ENCODE results near the gene TBX1. TPM values are rescaled to one million over a fixed set of nuclear protein-coding genes. Genes with fewer than 3 reads are reported as not detected.

Gene TBX1
- total RNA-seq, 1 donor from 2014 or later, result 6.8 TPM

DNA sequence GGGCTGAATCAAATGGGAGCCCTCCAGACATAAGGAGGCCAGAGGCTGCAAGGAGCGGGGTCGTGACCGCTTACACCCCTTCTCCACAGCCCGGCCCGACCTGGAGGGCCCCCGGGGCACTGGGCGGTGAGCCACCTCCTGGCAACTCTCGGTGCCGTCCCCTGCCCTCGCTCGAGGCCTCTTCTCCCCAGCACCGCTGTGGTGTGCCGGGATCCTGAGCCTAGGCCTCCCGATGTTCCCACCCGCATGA lies 37.7 kb upstream of the TBX1 start:
- no peaks in the 10 kb centered on the region for H3K9me3 ChIP-seq (ENCODE audit: insufficient read depth, low read depth, low read length)
- peaks cover 50% of the 10 kb centered on the region for H3K27me3 Mint-ChIP-seq (ENCODE audit: low read depth, unreplicated experiment)
- H2AFZ ChIP-seq (ENCODE audit: low read depth, low read length), result no peak overlapping the region
- no peak overlapping the region for H3K4me3 Mint-ChIP-seq (ENCODE audit: unreplicated experiment)
- H4K20me1 ChIP-seq (ENCODE audit: insufficient read depth, low read length), result peaks cover 43% of the 10 kb centered on the region
- peak overlapping the region; percentile 58 for H3K4me2 ChIP-seq (ENCODE audit: low read length)
- peaks cover 5% of the 10 kb centered on the region for H3K36me3 ChIP-seq (ENCODE audit: insufficient read depth, low read length)
- peaks cover 11% of the 10 kb centered on the region for H3K79me2 ChIP-seq (ENCODE audit: insufficient read depth, low read length)
- H3K9ac ChIP-seq (ENCODE audit: low read length), result no peak overlapping the region
- FAIRE-seq (no peak), DNase-seq (ENCODE audit: low read depth) (no peak)
- H3K27me3 ChIP-seq (ENCODE audit: insufficient read depth, low read length), result peaks cover 3% of the 10 kb centered on the region
- no peak overlapping the region for H3K4me3 ChIP-seq (ENCODE audit: insufficient read depth, low read depth, low read length)
- H3K9me3 Mint-ChIP-seq (ENCODE audit: unreplicated experiment), result peaks cover 7% of the 10 kb centered on the region
- no peaks in the 10 kb centered on the region for H3K4me1 Mint-ChIP-seq (ENCODE audit: low read depth, unreplicated experiment)
- no peak overlapping the region for H3K27ac Mint-ChIP-seq (ENCODE audit: unreplicated experiment)
- no peak overlapping the region for H3K27ac ChIP-seq (ENCODE audit: low read depth, low read length)
- peaks cover 9% of the 10 kb centered on the region for H3K36me3 Mint-ChIP-seq (ENCODE audit: low read depth, unreplicated experiment)
- TF ChIP-seq EZH2 (IDR thresholded peaks at IDR 0.05; ENCODE audit: insufficient read depth, low read length), result no peak
- TF ChIP-seq, protein P1, sequence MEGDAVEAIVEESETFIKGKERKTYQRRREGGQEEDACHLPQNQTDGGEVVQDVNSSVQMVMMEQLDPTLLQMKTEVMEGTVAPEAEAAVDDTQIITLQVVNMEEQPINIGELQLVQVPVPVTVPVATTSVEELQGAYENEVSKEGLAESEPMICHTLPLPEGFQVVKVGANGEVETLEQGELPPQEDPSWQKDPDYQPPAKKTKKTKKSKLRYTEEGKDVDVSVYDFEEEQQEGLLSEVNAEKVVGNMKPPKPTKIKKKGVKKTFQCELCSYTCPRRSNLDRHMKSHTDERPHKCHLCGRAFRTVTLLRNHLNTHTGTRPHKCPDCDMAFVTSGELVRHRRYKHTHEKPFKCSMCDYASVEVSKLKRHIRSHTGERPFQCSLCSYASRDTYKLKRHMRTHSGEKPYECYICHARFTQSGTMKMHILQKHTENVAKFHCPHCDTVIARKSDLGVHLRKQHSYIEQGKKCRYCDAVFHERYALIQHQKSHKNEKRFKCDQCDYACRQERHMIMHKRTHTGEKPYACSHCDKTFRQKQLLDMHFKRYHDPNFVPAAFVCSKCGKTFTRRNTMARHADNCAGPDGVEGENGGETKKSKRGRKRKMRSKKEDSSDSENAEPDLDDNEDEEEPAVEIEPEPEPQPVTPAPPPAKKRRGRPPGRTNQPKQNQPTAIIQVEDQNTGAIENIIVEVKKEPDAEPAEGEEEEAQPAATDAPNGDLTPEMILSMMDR (IDR thresholded peaks at IDR 0.05; ENCODE audit: insufficient read depth, low read depth, low read length), result no peak
- H3K4me1 ChIP-seq (ENCODE audit: insufficient read depth, low read length), result peaks cover 16% of the 10 kb centered on the region

DNA sequence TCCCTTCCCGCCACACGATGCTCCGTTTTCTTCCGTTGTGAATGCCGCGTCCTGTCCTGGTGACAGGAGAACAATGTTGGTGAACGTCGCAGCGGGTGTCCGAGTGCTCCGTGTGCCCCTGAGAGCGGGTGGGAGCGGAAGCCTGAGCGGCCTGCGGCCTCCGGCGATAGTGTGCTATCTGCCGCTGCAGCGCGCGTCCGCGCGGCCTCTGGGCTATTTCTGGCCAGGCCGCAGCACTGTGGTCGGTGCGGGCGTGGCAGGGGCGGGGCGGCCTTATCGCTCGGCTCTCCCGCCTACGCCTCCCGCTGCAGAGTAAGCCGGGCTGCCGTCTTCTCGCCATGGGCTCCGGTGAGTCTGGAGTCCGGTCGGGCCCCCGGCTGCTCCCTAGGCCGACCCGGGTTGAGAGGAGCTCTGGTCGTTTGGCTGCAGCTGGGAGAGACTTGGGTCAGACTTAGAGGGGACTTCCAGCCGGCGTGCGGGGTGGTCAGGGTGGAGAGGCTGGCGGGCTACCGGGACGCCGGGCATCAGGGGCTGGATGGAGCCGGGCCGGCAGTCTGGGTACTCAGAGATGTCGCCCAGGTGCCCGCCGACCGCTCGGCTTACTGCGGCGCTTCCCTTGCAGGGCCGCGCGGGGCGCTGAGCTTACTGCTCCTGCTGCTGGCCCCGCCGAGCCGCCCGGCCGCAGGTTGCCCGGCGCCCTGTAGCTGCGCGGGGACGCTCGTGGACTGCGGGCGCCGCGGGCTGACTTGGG lies 37.2 kb upstream of the TBX1 start, which contains the start of gene GP1BB:
Gene GP1BB (plus strand): TSS at position 308 of the 751 bp plus-strand sequence. CDS start 31 bp downstream, at position 339.
- no peak within 1 kb of the TSS for H3K4me3 ChIP-seq (ENCODE audit: insufficient read depth, low read depth, low read length)
- H3K4me2 ChIP-seq (ENCODE audit: low read length), result peak within 1 kb of the TSS; percentile 58
- peaks cover 16% of the 10 kb centered on the region for H3K4me1 ChIP-seq (ENCODE audit: insufficient read depth, low read length)
- FAIRE-seq (no peak), DNase-seq (ENCODE audit: low read depth) (peak; percentile 31)
- peaks cover 9% of the 10 kb centered on the region for H3K79me2 ChIP-seq (ENCODE audit: insufficient read depth, low read length)
- Mint-ChIP-seq H3K4me3 (ENCODE audit: unreplicated experiment) (no peak within 1 kb of the TSS), H3K27me3 (ENCODE audit: low read depth, unreplicated experiment) (peaks cover 54% of the 10 kb centered on the region), H3K4me1 (ENCODE audit: low read depth, unreplicated experiment) (no peaks in the 10 kb centered on the region), H3K9me3 (ENCODE audit: unreplicated experiment) (peaks cover 8% of the 10 kb centered on the region), H3K27ac (ENCODE audit: unreplicated experiment) (no peak within 1 kb of the TSS), H3K36me3 (ENCODE audit: low read depth, unreplicated experiment) (peaks cover 9% of the 10 kb centered on the region)
- peaks cover 43% of the 10 kb centered on the region for H4K20me1 ChIP-seq (ENCODE audit: insufficient read depth, low read length)
- peak within 1 kb of the TSS; percentile 4 for H2AFZ ChIP-seq (ENCODE audit: low read depth, low read length)
- TF ChIP-seq, protein P1 (IDR thresholded peaks at IDR 0.05; ENCODE audit: insufficient read depth, low read depth, low read length), result no peak
- no peak for TF ChIP-seq EZH2 (IDR thresholded peaks at IDR 0.05; ENCODE audit: insufficient read depth, low read length)
- peaks cover 3% of the 10 kb centered on the region for H3K27me3 ChIP-seq (ENCODE audit: insufficient read depth, low read length)
- H3K9ac ChIP-seq (ENCODE audit: low read length), result no peak within 1 kb of the TSS
- no peak within 1 kb of the TSS for H3K27ac ChIP-seq (ENCODE audit: low read depth, low read length)
- no peaks in the 10 kb centered on the region for H3K9me3 ChIP-seq (ENCODE audit: insufficient read depth, low read depth, low read length)
- peaks cover 5% of the 10 kb centered on the region for H3K36me3 ChIP-seq (ENCODE audit: insufficient read depth, low read length)

Data from astrocyte (in vitro differentiated cells and primary cell).